B cell (primary cell): ENCODE data around the gene ERVW-1. TPM values are rescaled to one million over a fixed set of nuclear protein-coding genes. Genes with fewer than 3 reads are reported as not detected.
"Not testable (repeated sequence)": the region's sequence is repeated elsewhere in the genome, so short reads cannot be mapped to it uniquely, and the experiment has no call there.

Experiments used
- ATAC-seq: fragments of 200-7000 bp; cut with Tn5 transposase; one replicate; pipeline ENCODE4 v1.10.0; 2021; ENCODE audit warnings: low read depth, mild to moderate bottlenecking, moderate number of reproducible peaks, moderate library complexity
- CTCF ChIA-PET: fragments of 350-600 bp; sonication (Branson Sonifier 250); formaldehyde crosslinking; loops from one replicate; lab custom pipeline; 2021; ENCODE audit warnings: antibody characterized with exemption, inconsistent platforms; lab: Charles Lee
- POLR2A ChIA-PET: fragments of 350-600 bp; sonication (Branson Sonifier 250); formaldehyde crosslinking; loops from one replicate; lab custom pipeline; 2021; ENCODE audit warnings: antibody characterized with exemption; lab: Charles Lee
- DNase-seq: peaks from one replicate; pipeline ENCODE4 v3.0.0; 2013
- H2AFZ ChIP-seq: 2 replicates; pipeline ENCODE4 v1.6.1; 2012; ENCODE audit warnings: mild to moderate bottlenecking, low read depth, low read length; ENCODE audit not compliant: insufficient read depth, poor library complexity, severe bottlenecking
- H3K27ac ChIP-seq, 2 donors: 1 replicate in 1 of 2; 2 replicates in 1 of 2; pipeline ENCODE4 v1.5.1; 2012 to 2013; ENCODE audit warnings: low read length in 2 of 2, mild to moderate bottlenecking in 2 of 2, moderate library complexity in 1 of 2
- H3K27me3 ChIP-seq, 4 experiments: fragments of 200-600 bp in 1 of 4; sonication (generic) in 1 of 4; replicated peaks in 1 of 4; 1 replicate in 2 of 4; 2 replicates in 2 of 4; pipeline versions ENCODE4 v1.6.1 to v1.7.0; 2013 to 2016; ENCODE audit warnings: low read length in 3 of 4, mild to moderate bottlenecking in 2 of 4, mixed read lengths in 1 of 4, moderate library complexity in 1 of 4; ENCODE audit not compliant: insufficient read depth in 4 of 4, control insufficient read depth in 3 of 4; ENCODE audit errors: control extremely low read depth in 1 of 4
- H3K36me3 ChIP-seq, 2 experiments: replicated peaks in 1 of 2; 1 replicate in 1 of 2; 2 replicates in 1 of 2; pipeline versions ENCODE4 v1.6.1 to v1.7.1; 2013; ENCODE audit warnings: low read length in 1 of 2; ENCODE audit not compliant: insufficient read depth in 2 of 2, control insufficient read depth in 1 of 2; ENCODE audit errors: control extremely low read depth in 1 of 2, extremely low read depth in 1 of 2
- H3K4me1 ChIP-seq, 2 donors: fragments of 200-600 bp in 1 of 2; sonication (generic) in 1 of 2; 1 replicate in 1 of 2; 2 replicates in 1 of 2; pipeline versions ENCODE4 v1.5.1 to v1.6.1; 2013 to 2017; ENCODE audit warnings: low read length in 2 of 2; ENCODE audit not compliant: control insufficient read depth in 2 of 2, insufficient read depth in 2 of 2
- H3K4me2 ChIP-seq: replicated peaks from 2 replicates; pipeline ENCODE3; 2012; ENCODE audit warnings: mild to moderate bottlenecking, low read depth, low read length; ENCODE audit not compliant: poor library complexity, severe bottlenecking
- H3K4me3 ChIP-seq, 5 experiments: fragments of 200-600 bp in 1 of 5; sonication (generic) in 1 of 5; 1 replicate in 3 of 5; 2 replicates in 2 of 5; pipeline versions ENCODE4 v1.5.1 to v1.7.0; 2011 to 2016; ENCODE audit warnings: low read length in 4 of 5, mild to moderate bottlenecking in 4 of 5, low read depth in 2 of 5, control low read depth in 1 of 5, moderate library complexity in 1 of 5; ENCODE audit not compliant: insufficient read depth in 1 of 5; ENCODE audit errors: control extremely low read depth in 1 of 5, extremely low read depth in 1 of 5
- H3K79me2 ChIP-seq: fragments of 200-600 bp; sonication (generic); one replicate; pipeline ENCODE4 v1.6.0; 2016; ENCODE audit warnings: low read length; ENCODE audit not compliant: control insufficient read depth, insufficient read depth
- H3K9ac ChIP-seq: fragments of 200-600 bp; sonication (generic); 2 replicates; pipeline ENCODE4 v1.6.1; 2017; ENCODE audit warnings: mild to moderate bottlenecking, low read length, moderate library complexity
- H3K9me3 ChIP-seq, 3 donors: one replicate each; pipeline versions ENCODE4 v1.6.1 to v1.7.1; 2013; ENCODE audit warnings: low read length in 2 of 3; ENCODE audit not compliant: control insufficient read depth in 2 of 3, insufficient read depth in 1 of 3; ENCODE audit errors: control extremely low read depth in 1 of 3
- H4K20me1 ChIP-seq: 2 replicates; pipeline ENCODE4 v1.6.0; 2012; ENCODE audit warnings: mild to moderate bottlenecking, low read length; ENCODE audit not compliant: insufficient read depth, control insufficient read depth, poor library complexity, severe bottlenecking
- H3K27ac Mint-ChIP-seq: one replicate; pipeline ENCODE4 v1.8.0; 2021; ENCODE audit warnings: mixed read lengths
- H3K27me3 Mint-ChIP-seq: one replicate; pipeline ENCODE4 v1.8.0; 2021; ENCODE audit warnings: mixed read lengths
- H3K4me1 Mint-ChIP-seq: one replicate; pipeline ENCODE4 v1.8.0; 2021; ENCODE audit warnings: mixed read lengths
- H3K4me3 Mint-ChIP-seq: one replicate; pipeline ENCODE4 v1.8.0; 2021; ENCODE audit warnings: mixed read lengths
- H3K9me3 Mint-ChIP-seq: one replicate; pipeline ENCODE4 v1.8.0; 2022; ENCODE audit warnings: mixed read lengths; ENCODE audit not compliant: insufficient read depth
- EZH2 ChIP-seq: IDR thresholded peaks from 2 replicates; pipeline ENCODE4 v1.6.1; 2012; ENCODE audit warnings: borderline replicate concordance, low read depth, mild to moderate bottlenecking, moderate library complexity, low read length; ENCODE audit not compliant: insufficient read depth, poor library complexity, severe bottlenecking
- WGBS: methylation state at CpG from one replicate; pipeline ENCODE4 v1.1.5; 2013; ENCODE audit warnings: missing lambda C conversion rate; ENCODE audit not compliant: insufficient coverage; 5-methylcytosine and 5-hydroxymethylcytosine counted together
- intact Hi-C: fragments of 100-400 bp; cut with micrococcal nuclease; formaldehyde crosslinking; loops from one replicate; pipeline ENCODE4 v1.10.0; 2022
- polyA minus RNA-seq: library from RNA; depleted of rRNA, polyadenylated mRNA; stranded (reverse); fragments of >200 nt; gene quantifications from 2 replicates; pipeline ENCODE4 v1.2.3, GENCODE V29; 2012
- polyA plus RNA-seq: library from polyadenylated mRNA; depleted of rRNA; stranded (reverse); fragments of >200 nt; gene quantifications from 2 replicates; pipeline ENCODE4 v1.2.3, GENCODE V29; 2012
- total RNA-seq, 2 donors: library from RNA; stranded (reverse); fragments of 120-200 nt in 1 of 2; gene quantifications; 1 replicate in 1 of 2; 2 replicates in 1 of 2; pipeline versions ENCODE4 v1.2.3 to v1.2.4, GENCODE V29; 2013 to 2022
- TF ChIP-seq, protein P1 (sequence below): fragments of 200-600 bp; IDR thresholded peaks from one replicate; pipeline ENCODE4 v1.8.0; 2022; ENCODE audit warnings: antibody characterized with exemption, mild to moderate bottlenecking

Gene ERVW-1, protein sequence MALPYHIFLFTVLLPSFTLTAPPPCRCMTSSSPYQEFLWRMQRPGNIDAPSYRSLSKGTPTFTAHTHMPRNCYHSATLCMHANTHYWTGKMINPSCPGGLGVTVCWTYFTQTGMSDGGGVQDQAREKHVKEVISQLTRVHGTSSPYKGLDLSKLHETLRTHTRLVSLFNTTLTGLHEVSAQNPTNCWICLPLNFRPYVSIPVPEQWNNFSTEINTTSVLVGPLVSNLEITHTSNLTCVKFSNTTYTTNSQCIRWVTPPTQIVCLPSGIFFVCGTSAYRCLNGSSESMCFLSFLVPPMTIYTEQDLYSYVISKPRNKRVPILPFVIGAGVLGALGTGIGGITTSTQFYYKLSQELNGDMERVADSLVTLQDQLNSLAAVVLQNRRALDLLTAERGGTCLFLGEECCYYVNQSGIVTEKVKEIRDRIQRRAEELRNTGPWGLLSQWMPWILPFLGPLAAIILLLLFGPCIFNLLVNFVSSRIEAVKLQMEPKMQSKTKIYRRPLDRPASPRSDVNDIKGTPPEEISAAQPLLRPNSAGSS
- total RNA-seq (not detected in 2 replicates), polyA plus RNA-seq (not detected in 2 replicates), polyA minus RNA-seq (0.29 TPM in 1 of 2 replicates, not detected in the other)
- total RNA-seq (2013), result not detected

DNA sequence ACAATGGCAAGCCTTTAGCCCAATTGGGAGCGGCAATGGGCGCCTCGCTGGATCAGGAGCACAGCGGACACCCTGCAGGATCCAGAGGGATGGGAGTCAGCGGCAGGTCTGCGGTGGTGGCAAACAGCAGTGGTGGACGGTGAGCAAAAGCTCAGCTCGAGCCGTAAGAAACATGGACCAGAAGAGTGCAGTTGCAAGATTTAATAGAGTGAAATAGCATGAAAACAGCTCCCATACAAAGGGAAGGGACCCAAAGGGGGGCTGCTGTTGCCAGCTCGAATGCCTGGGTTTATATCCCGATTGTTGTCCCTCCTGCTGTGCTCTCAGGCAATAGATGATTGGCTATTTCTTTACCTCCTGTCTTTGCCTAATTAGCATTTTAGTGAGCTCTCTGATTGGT, at the start of gene ERVW-1:
Gene ERVW-1 (minus strand): TSS at position 266 of the 400 bp plus-strand sequence. CDS start 7,565 bp downstream, outside the sequence.
- H3K9ac ChIP-seq, H3K4me3 ChIP-seq, H3K36me3 ChIP-seq, DNase-seq, H3K9me3 Mint-ChIP-seq, H3K27ac Mint-ChIP-seq, H3K27ac ChIP-seq, H3K4me3 Mint-ChIP-seq, H3K4me1 Mint-ChIP-seq, CTCF ChIA-PET, H3K9me3 ChIP-seq, H3K79me2 ChIP-seq, H3K27me3 Mint-ChIP-seq, intact Hi-C loops, H2AFZ ChIP-seq, H3K4me1 ChIP-seq, H3K27me3 ChIP-seq, POLR2A ChIA-PET, H4K20me1 ChIP-seq, ATAC-seq, H3K4me2 ChIP-seq: not testable (repeated sequence)
- WGBS, result 96% methylated on average over 9 of the region's 11 CpGs

DNA sequence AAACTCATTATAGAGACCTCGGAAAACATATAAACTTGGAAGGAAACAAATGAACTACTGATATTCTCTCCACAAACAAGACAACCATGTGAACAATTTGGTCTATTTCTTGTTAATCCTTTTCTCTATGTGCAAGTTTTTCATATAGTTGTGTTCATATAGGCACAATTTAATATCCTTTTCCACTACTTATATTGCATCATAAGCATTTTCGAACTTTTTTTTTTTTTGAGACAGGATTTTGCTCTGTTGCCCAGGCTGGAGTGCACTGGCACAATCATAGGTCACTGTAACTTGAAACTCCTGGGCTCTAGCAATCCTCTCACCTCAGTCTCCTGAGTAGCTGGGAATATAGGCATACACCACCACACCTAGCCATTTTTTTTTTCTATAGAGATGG, 45.4 kb upstream of the ERVW-1 start:
- no peak overlapping the region for H3K4me2 ChIP-seq
- no peak for ATAC-seq
- H3K4me1 ChIP-seq, result peaks cover 6 to 9% of the 10 kb centered on the region in 2 donors
- no peak overlapping the region for H2AFZ ChIP-seq
- Mint-ChIP-seq H3K9me3 (no peaks in the 10 kb centered on the region), H3K4me1 (peaks cover 12% of the 10 kb centered on the region), H3K27ac (no peak overlapping the region), H3K27me3 (no peaks in the 10 kb centered on the region), H3K4me3 (no peak overlapping the region)
- H3K36me3 ChIP-seq, result peaks cover 0 to 3% of the 10 kb centered on the region in 2 experiments
- peaks cover 32% of the 10 kb centered on the region for H3K79me2 ChIP-seq
- TF ChIP-seq, protein P1, sequence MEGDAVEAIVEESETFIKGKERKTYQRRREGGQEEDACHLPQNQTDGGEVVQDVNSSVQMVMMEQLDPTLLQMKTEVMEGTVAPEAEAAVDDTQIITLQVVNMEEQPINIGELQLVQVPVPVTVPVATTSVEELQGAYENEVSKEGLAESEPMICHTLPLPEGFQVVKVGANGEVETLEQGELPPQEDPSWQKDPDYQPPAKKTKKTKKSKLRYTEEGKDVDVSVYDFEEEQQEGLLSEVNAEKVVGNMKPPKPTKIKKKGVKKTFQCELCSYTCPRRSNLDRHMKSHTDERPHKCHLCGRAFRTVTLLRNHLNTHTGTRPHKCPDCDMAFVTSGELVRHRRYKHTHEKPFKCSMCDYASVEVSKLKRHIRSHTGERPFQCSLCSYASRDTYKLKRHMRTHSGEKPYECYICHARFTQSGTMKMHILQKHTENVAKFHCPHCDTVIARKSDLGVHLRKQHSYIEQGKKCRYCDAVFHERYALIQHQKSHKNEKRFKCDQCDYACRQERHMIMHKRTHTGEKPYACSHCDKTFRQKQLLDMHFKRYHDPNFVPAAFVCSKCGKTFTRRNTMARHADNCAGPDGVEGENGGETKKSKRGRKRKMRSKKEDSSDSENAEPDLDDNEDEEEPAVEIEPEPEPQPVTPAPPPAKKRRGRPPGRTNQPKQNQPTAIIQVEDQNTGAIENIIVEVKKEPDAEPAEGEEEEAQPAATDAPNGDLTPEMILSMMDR, result no peak
- no peak for TF ChIP-seq EZH2
- no peaks in the 10 kb centered on the region for H3K27me3 ChIP-seq
- DNase-seq, result no peak
- H3K9ac ChIP-seq, result no peak overlapping the region
- no peaks in the 10 kb centered on the region for H3K9me3 ChIP-seq
- WGBS, result 86% methylated on average over 1 of the region's 2 CpGs
- H3K4me3 ChIP-seq, result no peak overlapping the region
- no peaks in the 10 kb centered on the region for H4K20me1 ChIP-seq
- H3K27ac ChIP-seq, result no peak overlapping the region
- intact Hi-C loops, result no loop called here
- POLR2A ChIA-PET, result no interaction called here
- CTCF ChIA-PET, result no interaction called here
